MM.1S (cell line): ENCODE results near the gene RHOC.

ENCODE experiments used
- CTCF ChIP-seq: fragments of 300-600 bp; sonication (generic); IDR thresholded peaks from 2 replicates; pipeline ENCODE4 v1.5.1; 2016; ENCODE audit warnings: antibody characterized with exemption, low read length, mixed read lengths
- EZH2 ChIP-seq: fragments of 300-600 bp; sonication (generic); optimal IDR thresholded peaks from 2 replicates; pipeline ENCODE3; 2017; ENCODE audit warnings: low read depth, mild to moderate bottlenecking, antibody characterized with exemption, low read length, mixed read lengths

GRCh38 chr1:112754116-112754628, 47.2 kb upstream of the RHOC start:
- TF ChIP-seq CTCF (no peak), EZH2 (no peak)
